B cell (primary cell): Measurements from ENCODE around the gene ATXN3. TPM values are rescaled to one million over a fixed set of nuclear protein-coding genes. Genes with fewer than 3 reads are reported as not detected.

ENCODE experiments used
- ATAC-seq: fragments of 200-7000 bp; cut with Tn5 transposase; one replicate; pipeline ENCODE4 v1.10.0; 2021; ENCODE audit warnings: low read depth, mild to moderate bottlenecking, moderate number of reproducible peaks, moderate library complexity
- CTCF ChIA-PET: fragments of 350-600 bp; sonication (Branson Sonifier 250); formaldehyde crosslinking; loops from one replicate; lab custom pipeline; 2021; ENCODE audit warnings: antibody characterized with exemption, inconsistent platforms; lab: Charles Lee
- POLR2A ChIA-PET: fragments of 350-600 bp; sonication (Branson Sonifier 250); formaldehyde crosslinking; loops from one replicate; lab custom pipeline; 2021; ENCODE audit warnings: antibody characterized with exemption; lab: Charles Lee
- DNase-seq: peaks from one replicate; pipeline ENCODE4 v3.0.0; 2013
- H2AFZ ChIP-seq: 2 replicates; pipeline ENCODE4 v1.6.1; 2012; ENCODE audit warnings: mild to moderate bottlenecking, low read depth, low read length; ENCODE audit not compliant: insufficient read depth, poor library complexity, severe bottlenecking
- H3K27ac ChIP-seq, 2 donors: 1 replicate in 1 of 2; 2 replicates in 1 of 2; pipeline ENCODE4 v1.5.1; 2012 to 2013; ENCODE audit warnings: low read length in 2 of 2, mild to moderate bottlenecking in 2 of 2, moderate library complexity in 1 of 2
- H3K27me3 ChIP-seq, 4 experiments: fragments of 200-600 bp in 1 of 4; sonication (generic) in 1 of 4; replicated peaks in 1 of 4; 1 replicate in 2 of 4; 2 replicates in 2 of 4; pipeline versions ENCODE4 v1.6.1 to v1.7.0; 2013 to 2016; ENCODE audit warnings: low read length in 3 of 4, mild to moderate bottlenecking in 2 of 4, mixed read lengths in 1 of 4, moderate library complexity in 1 of 4; ENCODE audit not compliant: insufficient read depth in 4 of 4, control insufficient read depth in 3 of 4; ENCODE audit errors: control extremely low read depth in 1 of 4
- H3K36me3 ChIP-seq, 2 experiments: replicated peaks in 1 of 2; 1 replicate in 1 of 2; 2 replicates in 1 of 2; pipeline versions ENCODE4 v1.6.1 to v1.7.1; 2013; ENCODE audit warnings: low read length in 1 of 2; ENCODE audit not compliant: insufficient read depth in 2 of 2, control insufficient read depth in 1 of 2; ENCODE audit errors: control extremely low read depth in 1 of 2, extremely low read depth in 1 of 2
- H3K4me1 ChIP-seq, 2 donors: fragments of 200-600 bp in 1 of 2; sonication (generic) in 1 of 2; 1 replicate in 1 of 2; 2 replicates in 1 of 2; pipeline versions ENCODE4 v1.5.1 to v1.6.1; 2013 to 2017; ENCODE audit warnings: low read length in 2 of 2; ENCODE audit not compliant: control insufficient read depth in 2 of 2, insufficient read depth in 2 of 2
- H3K4me2 ChIP-seq: replicated peaks from 2 replicates; pipeline ENCODE3; 2012; ENCODE audit warnings: mild to moderate bottlenecking, low read depth, low read length; ENCODE audit not compliant: poor library complexity, severe bottlenecking
- H3K4me3 ChIP-seq, 5 experiments: fragments of 200-600 bp in 1 of 5; sonication (generic) in 1 of 5; 1 replicate in 3 of 5; 2 replicates in 2 of 5; pipeline versions ENCODE4 v1.5.1 to v1.7.0; 2011 to 2016; ENCODE audit warnings: low read length in 4 of 5, mild to moderate bottlenecking in 4 of 5, low read depth in 2 of 5, control low read depth in 1 of 5, moderate library complexity in 1 of 5; ENCODE audit not compliant: insufficient read depth in 1 of 5; ENCODE audit errors: control extremely low read depth in 1 of 5, extremely low read depth in 1 of 5
- H3K79me2 ChIP-seq: fragments of 200-600 bp; sonication (generic); one replicate; pipeline ENCODE4 v1.6.0; 2016; ENCODE audit warnings: low read length; ENCODE audit not compliant: control insufficient read depth, insufficient read depth
- H3K9ac ChIP-seq: fragments of 200-600 bp; sonication (generic); 2 replicates; pipeline ENCODE4 v1.6.1; 2017; ENCODE audit warnings: mild to moderate bottlenecking, low read length, moderate library complexity
- H3K9me3 ChIP-seq, 3 donors: one replicate each; pipeline versions ENCODE4 v1.6.1 to v1.7.1; 2013; ENCODE audit warnings: low read length in 2 of 3; ENCODE audit not compliant: control insufficient read depth in 2 of 3, insufficient read depth in 1 of 3; ENCODE audit errors: control extremely low read depth in 1 of 3
- H4K20me1 ChIP-seq: 2 replicates; pipeline ENCODE4 v1.6.0; 2012; ENCODE audit warnings: mild to moderate bottlenecking, low read length; ENCODE audit not compliant: insufficient read depth, control insufficient read depth, poor library complexity, severe bottlenecking
- H3K27ac Mint-ChIP-seq: one replicate; pipeline ENCODE4 v1.8.0; 2021; ENCODE audit warnings: mixed read lengths
- H3K27me3 Mint-ChIP-seq: one replicate; pipeline ENCODE4 v1.8.0; 2021; ENCODE audit warnings: mixed read lengths
- H3K4me1 Mint-ChIP-seq: one replicate; pipeline ENCODE4 v1.8.0; 2021; ENCODE audit warnings: mixed read lengths
- H3K4me3 Mint-ChIP-seq: one replicate; pipeline ENCODE4 v1.8.0; 2021; ENCODE audit warnings: mixed read lengths
- H3K9me3 Mint-ChIP-seq: one replicate; pipeline ENCODE4 v1.8.0; 2022; ENCODE audit warnings: mixed read lengths; ENCODE audit not compliant: insufficient read depth
- EZH2 ChIP-seq: IDR thresholded peaks from 2 replicates; pipeline ENCODE4 v1.6.1; 2012; ENCODE audit warnings: borderline replicate concordance, low read depth, mild to moderate bottlenecking, moderate library complexity, low read length; ENCODE audit not compliant: insufficient read depth, poor library complexity, severe bottlenecking
- WGBS: methylation state at CpG from one replicate; pipeline ENCODE4 v1.1.5; 2013; ENCODE audit warnings: missing lambda C conversion rate; ENCODE audit not compliant: insufficient coverage; 5-methylcytosine and 5-hydroxymethylcytosine counted together
- intact Hi-C: fragments of 100-400 bp; cut with micrococcal nuclease; formaldehyde crosslinking; loops from one replicate; pipeline ENCODE4 v1.10.0; 2022
- polyA plus RNA-seq: library from polyadenylated mRNA; depleted of rRNA; stranded (reverse); fragments of >200 nt; gene quantifications from 2 replicates; pipeline ENCODE4 v1.2.3, GENCODE V29; 2012
- total RNA-seq, 2 donors: library from RNA; stranded (reverse); fragments of 120-200 nt in 1 of 2; gene quantifications; 1 replicate in 1 of 2; 2 replicates in 1 of 2; pipeline versions ENCODE4 v1.2.3 to v1.2.4, GENCODE V29; 2013 to 2022
- TF ChIP-seq, protein P1 (sequence below): fragments of 200-600 bp; IDR thresholded peaks from one replicate; pipeline ENCODE4 v1.8.0; 2022; ENCODE audit warnings: antibody characterized with exemption, mild to moderate bottlenecking

Gene ATXN3
- total and polyA plus RNA-seq, 2 donors (not counting 1 experiment from before 2014, with no cell fraction given), result 16.2 to 51.6 TPM

DNA sequence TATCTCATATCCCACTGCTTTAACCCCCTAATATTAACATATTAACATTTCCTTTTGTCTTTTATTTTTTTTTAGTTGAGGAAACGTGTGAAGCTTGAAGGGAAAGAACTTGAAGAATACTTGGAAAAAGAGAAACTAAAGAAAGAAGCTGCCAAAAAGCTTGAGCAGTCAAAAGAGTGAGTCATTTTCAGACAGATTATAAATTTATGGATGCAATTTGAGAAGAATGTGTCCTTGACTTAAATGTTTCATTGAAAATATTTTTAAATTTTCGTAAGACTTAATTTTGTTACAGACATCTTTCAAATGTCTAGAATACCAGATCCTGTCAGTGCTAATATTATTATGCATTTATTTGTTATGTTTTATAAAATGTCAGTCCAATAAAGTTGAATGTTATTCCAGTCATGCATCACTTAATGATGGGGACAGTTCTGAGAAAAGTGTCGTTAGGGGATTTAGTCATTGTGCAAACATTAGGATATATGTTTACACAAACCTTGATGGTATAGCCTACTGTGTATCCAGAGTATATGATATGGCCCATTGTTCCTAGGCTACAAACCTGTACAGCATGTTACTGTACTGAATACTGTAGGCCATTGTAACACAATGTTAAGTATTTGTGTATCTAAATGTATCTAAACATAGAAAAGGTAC lies 48.0 kb upstream of the ATXN3 start:
- TF ChIP-seq, protein P1, sequence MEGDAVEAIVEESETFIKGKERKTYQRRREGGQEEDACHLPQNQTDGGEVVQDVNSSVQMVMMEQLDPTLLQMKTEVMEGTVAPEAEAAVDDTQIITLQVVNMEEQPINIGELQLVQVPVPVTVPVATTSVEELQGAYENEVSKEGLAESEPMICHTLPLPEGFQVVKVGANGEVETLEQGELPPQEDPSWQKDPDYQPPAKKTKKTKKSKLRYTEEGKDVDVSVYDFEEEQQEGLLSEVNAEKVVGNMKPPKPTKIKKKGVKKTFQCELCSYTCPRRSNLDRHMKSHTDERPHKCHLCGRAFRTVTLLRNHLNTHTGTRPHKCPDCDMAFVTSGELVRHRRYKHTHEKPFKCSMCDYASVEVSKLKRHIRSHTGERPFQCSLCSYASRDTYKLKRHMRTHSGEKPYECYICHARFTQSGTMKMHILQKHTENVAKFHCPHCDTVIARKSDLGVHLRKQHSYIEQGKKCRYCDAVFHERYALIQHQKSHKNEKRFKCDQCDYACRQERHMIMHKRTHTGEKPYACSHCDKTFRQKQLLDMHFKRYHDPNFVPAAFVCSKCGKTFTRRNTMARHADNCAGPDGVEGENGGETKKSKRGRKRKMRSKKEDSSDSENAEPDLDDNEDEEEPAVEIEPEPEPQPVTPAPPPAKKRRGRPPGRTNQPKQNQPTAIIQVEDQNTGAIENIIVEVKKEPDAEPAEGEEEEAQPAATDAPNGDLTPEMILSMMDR, result no peak
- no peak for TF ChIP-seq EZH2
- Histone ChIP-seq H3K4me3 (no peak overlapping the region), H3K36me3 (peaks cover 18 to 45% of the 10 kb centered on the region in 2 experiments), H4K20me1 (no peaks in the 10 kb centered on the region), H3K4me1 (no peaks in the 10 kb centered on the region), H2AFZ (no peak overlapping the region), H3K79me2 (no peaks in the 10 kb centered on the region), H3K4me2 (no peak overlapping the region), H3K27me3 (no peaks in the 10 kb centered on the region), H3K9me3 (no peaks in the 10 kb centered on the region), H3K27ac (no peak overlapping the region), H3K9ac (no peak overlapping the region)
- no peak for DNase-seq
- Mint-ChIP-seq H3K9me3 (no peaks in the 10 kb centered on the region), H3K4me1 (no peaks in the 10 kb centered on the region), H3K4me3 (no peak overlapping the region), H3K27ac (no peak overlapping the region), H3K27me3 (no peaks in the 10 kb centered on the region)
- WGBS, result no CpG with 5 or more reads among the region's 3 CpGs
- intact Hi-C loops, result no loop called here
- CTCF ChIA-PET, result no interaction called here
- no peak for ATAC-seq
- POLR2A ChIA-PET, result interaction anchor here (0.7 kb wide), 1 partner anchor 503 kb away, joined by 7 read pairs; no protein-coding TSS in a partner anchor

- Histone ChIP-seq H4K20me1 (no peaks in the 10 kb centered on the region), H3K36me3 (peaks cover 15 to 48% of the 10 kb centered on the region in 2 experiments), H3K4me2 (no peak overlapping the region), H3K79me2 (peaks cover 3% of the 10 kb centered on the region), H3K9me3 (no peaks in the 10 kb centered on the region), H3K4me3 (no peak overlapping the region), H2AFZ (no peak overlapping the region), H3K9ac (no peak overlapping the region), H3K4me1 (no peaks in the 10 kb centered on the region), H3K27ac (no peak overlapping the region), H3K27me3 (no peaks in the 10 kb centered on the region)
- Mint-ChIP-seq H3K4me3 (no peak overlapping the region), H3K27ac (no peak overlapping the region), H3K9me3 (no peaks in the 10 kb centered on the region), H3K27me3 (no peaks in the 10 kb centered on the region), H3K4me1 (no peaks in the 10 kb centered on the region)
- ChIA-PET CTCF (no interaction called here), POLR2A (interaction anchor here (0.7 kb wide), 1 partner anchor 503 kb away, joined by 7 read pairs; no protein-coding TSS in a partner anchor)
- DNase-seq, result no peak
- ATAC-seq, result no peak
- intact Hi-C loops, result no loop called here
- TF ChIP-seq, protein P1, result no peak
- TF ChIP-seq EZH2, result no peak
- no CpG with 5 or more reads among the region's 1 CpG for WGBS
These were observed 47.2 kb upstream of the ATXN3 start for GRCh38 chr14:92153581-92153980.
